Prostate gland (tissue), 2 donors: ENCODE measurements around the gene TTPAL. TPM values are rescaled to one million over a fixed set of nuclear protein-coding genes. Genes with fewer than 3 reads are reported as not detected.

Source experiments
- DNase-seq: peaks from one replicate; pipeline ENCODE4 v3.0.0-alpha.2; 2019; ENCODE audit warnings: low spot score
- H3K27ac ChIP-seq, 2 donors: fragments of 200-600 bp; sonication (generic); 2 replicates each; pipeline ENCODE4 v1.5.1; 2017 to 2019
- H3K27me3 ChIP-seq: fragments of 200-600 bp; sonication (generic); replicated peaks from 2 replicates; pipeline ENCODE4 v1.5.1; 2019; ENCODE audit not compliant: insufficient read depth
- H3K36me3 ChIP-seq, 2 donors: fragments of 200-600 bp; sonication (generic); 1 replicate in 1 of 2; 2 replicates in 1 of 2; pipeline versions ENCODE4 v1.5.1 to v1.8.1; 2017 to 2019
- H3K4me1 ChIP-seq: fragments of 200-600 bp; sonication (generic); replicated peaks from 2 replicates; pipeline ENCODE4 v1.5.1; 2019
- H3K4me3 ChIP-seq, 2 donors: fragments of 200-600 bp; sonication (generic); 2 replicates each; pipeline ENCODE4 v1.5.1; 2017 to 2019
- H3K9me3 ChIP-seq: fragments of 200-600 bp; sonication (generic); 2 replicates; pipeline ENCODE4 v1.5.1; 2017
- POLR2A ChIP-seq: fragments of 450-650 bp; IDR thresholded peaks from one replicate; pipeline ENCODE4 v1.6.1; 2016; ENCODE audit warnings: antibody characterized with exemption, mild to moderate bottlenecking
- POLR2AphosphoS5 ChIP-seq: sonication (generic); formaldehyde crosslinking; IDR thresholded peaks from one replicate; pipeline ENCODE4 v1.6.1; 2017; ENCODE audit warnings: antibody characterized with exemption
- WGBS: methylation state at CpG from one replicate; pipeline ENCODE4 v1.1.5; 2018; 5-methylcytosine and 5-hydroxymethylcytosine counted together
- intact Hi-C: fragments of 100-400 bp; cut with DNase I; formaldehyde crosslinking; loops from one replicate; pipeline ENCODE4 v1.14.2; 2022
- total RNA-seq, 2 donors: library from RNA; depleted of rRNA; stranded (reverse); fragments of >200 nt; gene quantifications; one replicate each; pipeline ENCODE4 v1.1.0, GENCODE V29; 2016
- TF ChIP-seq, protein P1 (sequence below), 4 experiments: fragments of 200-600 bp in 2 of 4; fragments of 450-650 bp in 2 of 4; sonication (generic) in 2 of 4; IDR thresholded peaks; 1 replicate in 3 of 4; 2 replicates in 1 of 4; pipeline ENCODE4 v1.5.1; 2016 to 2019; ENCODE audit warnings: antibody characterized with exemption in 4 of 4, mild to moderate bottlenecking in 2 of 4, moderate library complexity in 2 of 4

The TTPAL gene
- total RNA-seq: 10 to 100 TPM; 11.8 to 14.8 TPM

DNA sequence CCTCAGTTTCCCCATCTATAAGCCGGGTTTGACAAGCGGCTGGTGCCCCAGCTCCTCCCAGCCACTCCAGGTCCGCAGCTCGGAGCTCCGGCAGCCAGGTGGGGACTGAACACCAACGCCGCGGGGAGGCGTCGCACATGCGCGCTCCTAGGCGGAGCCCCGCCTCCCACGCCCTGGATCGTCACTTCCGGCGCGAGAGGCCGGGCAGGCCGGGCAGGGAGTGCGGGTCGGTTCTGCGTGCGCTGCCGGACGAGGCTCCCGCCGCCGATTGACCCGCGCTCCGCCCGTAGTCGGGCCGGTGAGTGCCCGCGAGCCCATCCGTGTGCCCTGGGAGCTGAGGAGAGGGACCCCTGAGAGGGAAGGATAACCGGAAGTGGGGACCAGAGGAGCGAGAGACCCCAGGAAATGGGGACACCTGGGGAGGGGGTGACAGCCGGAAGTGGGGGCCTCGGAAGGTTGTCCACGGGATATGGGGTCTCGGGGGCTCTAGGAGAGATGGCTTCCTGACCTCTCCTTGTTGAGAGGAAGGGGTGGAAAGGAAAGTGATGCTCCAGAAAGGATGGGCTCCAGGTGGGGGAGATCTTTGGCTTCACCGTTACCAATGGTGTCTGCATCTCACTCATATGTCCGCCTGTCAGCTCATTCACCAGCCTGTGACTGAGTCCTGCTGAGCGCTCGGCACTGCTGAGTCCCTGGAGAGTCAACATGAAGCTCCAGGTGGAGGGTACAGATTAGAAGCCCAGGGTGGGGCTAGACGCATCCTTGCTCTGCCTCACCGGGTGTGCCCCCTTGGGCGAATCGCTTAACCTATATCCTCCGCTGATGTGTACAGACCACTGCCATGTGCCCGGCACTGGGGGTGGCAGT, at the start of gene TTPAL:
Gene TTPAL, plus strand, starts transcription at position 181 of the 867 bp plus-strand sequence. CDS start 4,126 bp downstream, outside the sequence.
- H3K4me1 ChIP-seq: no peaks in the 10 kb centered on the region
- peak within 1 kb of the TSS; percentile 83 to 95 for H3K4me3 ChIP-seq
- no peaks in the 10 kb centered on the region for H3K9me3 ChIP-seq
- H3K27ac ChIP-seq: peak within 1 kb of the TSS; percentile 90
- TF ChIP-seq POLR2A (peak; percentile 97), POLR2AphosphoS5 (peak; percentile 98)
- TF ChIP-seq, protein P1, sequence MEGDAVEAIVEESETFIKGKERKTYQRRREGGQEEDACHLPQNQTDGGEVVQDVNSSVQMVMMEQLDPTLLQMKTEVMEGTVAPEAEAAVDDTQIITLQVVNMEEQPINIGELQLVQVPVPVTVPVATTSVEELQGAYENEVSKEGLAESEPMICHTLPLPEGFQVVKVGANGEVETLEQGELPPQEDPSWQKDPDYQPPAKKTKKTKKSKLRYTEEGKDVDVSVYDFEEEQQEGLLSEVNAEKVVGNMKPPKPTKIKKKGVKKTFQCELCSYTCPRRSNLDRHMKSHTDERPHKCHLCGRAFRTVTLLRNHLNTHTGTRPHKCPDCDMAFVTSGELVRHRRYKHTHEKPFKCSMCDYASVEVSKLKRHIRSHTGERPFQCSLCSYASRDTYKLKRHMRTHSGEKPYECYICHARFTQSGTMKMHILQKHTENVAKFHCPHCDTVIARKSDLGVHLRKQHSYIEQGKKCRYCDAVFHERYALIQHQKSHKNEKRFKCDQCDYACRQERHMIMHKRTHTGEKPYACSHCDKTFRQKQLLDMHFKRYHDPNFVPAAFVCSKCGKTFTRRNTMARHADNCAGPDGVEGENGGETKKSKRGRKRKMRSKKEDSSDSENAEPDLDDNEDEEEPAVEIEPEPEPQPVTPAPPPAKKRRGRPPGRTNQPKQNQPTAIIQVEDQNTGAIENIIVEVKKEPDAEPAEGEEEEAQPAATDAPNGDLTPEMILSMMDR (IDR thresholded peaks at IDR 0.05): peak in 3 of 4 experiments; percentile 61 to 82 (median 78)
- H3K36me3 ChIP-seq: no peaks in the 10 kb centered on the region
- 3% methylated on average over 55 of the region's 55 CpGs for WGBS
- intact Hi-C loops: loop anchor here (2.0 to 5.0 kb wide), 3 partner anchors 45 to 206 kb away; no protein-coding TSS in a partner anchor
- no peaks in the 10 kb centered on the region for H3K27me3 ChIP-seq
- peak; percentile 87 for DNase-seq

DNA sequence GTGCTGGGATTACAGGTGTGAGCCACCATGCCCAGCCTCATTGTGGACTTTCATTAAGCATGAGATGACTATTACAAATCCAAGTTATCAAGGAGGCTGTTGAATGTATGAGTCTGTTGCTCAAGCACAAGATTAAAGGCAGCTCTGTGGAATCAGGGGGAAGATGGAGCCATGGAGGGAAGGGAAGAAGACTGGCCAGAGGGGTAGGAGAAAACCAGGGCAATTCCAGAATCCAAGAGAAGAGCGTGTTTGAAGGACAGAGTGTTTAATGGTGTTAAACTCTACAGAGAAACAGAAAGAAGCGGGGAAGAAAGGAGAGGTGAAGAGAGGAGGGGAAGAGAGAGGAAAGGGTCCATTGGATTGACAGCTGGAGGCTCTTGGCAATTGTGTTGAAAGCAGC, 49.8 kb upstream of the TTPAL start:
- 92% methylated on average over 2 of the region's 2 CpGs for WGBS

DNA sequence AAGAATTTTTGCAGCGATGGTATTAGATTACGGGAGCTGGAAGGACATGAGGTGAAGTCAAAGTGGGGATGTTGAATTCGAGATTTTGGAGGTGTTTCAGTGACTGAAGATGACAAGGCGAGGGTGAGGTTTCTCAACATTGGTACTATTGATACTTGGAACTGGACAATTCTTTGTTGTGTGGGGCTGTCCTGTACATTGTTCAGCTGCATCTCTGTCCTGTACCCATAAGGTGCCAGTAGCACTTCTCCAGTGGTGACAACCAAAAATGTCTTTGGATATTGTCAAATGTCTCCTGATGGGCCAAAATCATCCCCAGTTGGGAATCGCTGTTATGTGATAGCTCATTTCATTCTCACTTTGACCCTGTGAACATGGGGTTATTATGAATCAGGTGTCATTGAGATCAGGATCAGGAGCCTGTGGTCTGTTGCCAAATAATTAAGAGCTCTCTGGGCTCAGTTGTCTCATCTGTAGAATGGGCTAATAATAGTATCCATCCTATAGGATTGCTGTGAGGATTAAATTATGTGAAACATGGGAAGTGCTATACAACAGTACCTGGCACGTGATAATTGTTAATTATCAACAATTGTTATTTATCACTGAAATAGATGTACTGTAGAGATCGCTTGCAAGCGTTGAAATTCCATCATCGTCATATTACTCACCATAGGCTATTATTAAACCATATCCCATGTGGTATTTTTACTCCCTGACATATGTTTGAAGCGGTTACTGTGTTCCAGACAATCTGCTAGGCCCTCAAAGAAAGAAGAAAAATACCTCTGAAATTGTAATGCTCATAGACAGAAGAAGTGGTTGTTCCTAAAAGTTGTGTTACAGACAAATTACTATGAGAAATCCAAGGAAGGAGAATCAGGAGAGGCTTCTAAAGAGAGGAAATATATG, 48.5 kb upstream of the TTPAL start:
- WGBS: 78% methylated on average over 10 of the region's 10 CpGs
- Histone ChIP-seq H3K4me1 (no peaks in the 10 kb centered on the region), H3K4me3 (no peak overlapping the region), H3K36me3 (no peaks in the 10 kb centered on the region), H3K9me3 (no peaks in the 10 kb centered on the region), H3K27me3 (no peaks in the 10 kb centered on the region), H3K27ac (no peak overlapping the region)
- DNase-seq: no peak
- TF ChIP-seq POLR2AphosphoS5: no peak
- TF ChIP-seq, protein P1 (IDR thresholded peaks at IDR 0.05): no peak
- intact Hi-C loops: no loop called here

More for the DNA sequence above, 49.8 kb upstream of the TTPAL start:
- Histone ChIP-seq H3K27ac (no peak overlapping the region), H3K4me3 (no peak overlapping the region), H3K4me1 (no peaks in the 10 kb centered on the region), H3K9me3 (no peaks in the 10 kb centered on the region), H3K36me3 (no peaks in the 10 kb centered on the region), H3K27me3 (no peaks in the 10 kb centered on the region)
- intact Hi-C loops: no loop called here
- TF ChIP-seq, protein P1 (IDR thresholded peaks at IDR 0.05): no peak
- TF ChIP-seq POLR2AphosphoS5: no peak
- TF ChIP-seq POLR2A: no peak
- DNase-seq: no peak

- no peak for DNase-seq
- no peak overlapping the region for H3K4me3 ChIP-seq
- H3K27ac ChIP-seq: no peak overlapping the region
- no peaks in the 10 kb centered on the region for H3K36me3 ChIP-seq
- WGBS: 85% methylated on average over 3 of the region's 3 CpGs
- TF ChIP-seq, protein P1 (IDR thresholded peaks at IDR 0.05): no peak
- TF ChIP-seq POLR2AphosphoS5 (no peak), POLR2A (no peak)
- H3K4me1 ChIP-seq: no peaks in the 10 kb centered on the region
- intact Hi-C loops: no loop called here
- no peaks in the 10 kb centered on the region for H3K27me3 ChIP-seq
- no peaks in the 10 kb centered on the region for H3K9me3 ChIP-seq
Measured at GRCh38 chr20:44427804-44428173, 47.9 kb upstream of the TTPAL start.
